Measurements from ENCODE around the gene SETBP1.

- TF ChIP-seq CTCF (conservative IDR thresholded peaks at IDR 0.05; ENCODE audit: low read depth, low read length) (no peak), EZH2 (IDR thresholded peaks at IDR 0.05; ENCODE audit: borderline replicate concordance, low read depth, low read length, poor library complexity, severe bottlenecking) (no peak)
Measured at GRCh38 chr18:44764863-44765262, 84.2 kb downstream of the SETBP1 start.
